Measurements from ENCODE around the gene ATP4B. TPM values are rescaled to one million over a fixed set of nuclear protein-coding genes. Genes with fewer than 3 reads are reported as not detected.

ATP4B gene
- total and polyA plus RNA-seq, 2 of the 8 experiments (the other 6 are each of a cell fraction or from before 2014, with no cell fraction given), result 0.05 TPM; not detected in 1

DNA sequence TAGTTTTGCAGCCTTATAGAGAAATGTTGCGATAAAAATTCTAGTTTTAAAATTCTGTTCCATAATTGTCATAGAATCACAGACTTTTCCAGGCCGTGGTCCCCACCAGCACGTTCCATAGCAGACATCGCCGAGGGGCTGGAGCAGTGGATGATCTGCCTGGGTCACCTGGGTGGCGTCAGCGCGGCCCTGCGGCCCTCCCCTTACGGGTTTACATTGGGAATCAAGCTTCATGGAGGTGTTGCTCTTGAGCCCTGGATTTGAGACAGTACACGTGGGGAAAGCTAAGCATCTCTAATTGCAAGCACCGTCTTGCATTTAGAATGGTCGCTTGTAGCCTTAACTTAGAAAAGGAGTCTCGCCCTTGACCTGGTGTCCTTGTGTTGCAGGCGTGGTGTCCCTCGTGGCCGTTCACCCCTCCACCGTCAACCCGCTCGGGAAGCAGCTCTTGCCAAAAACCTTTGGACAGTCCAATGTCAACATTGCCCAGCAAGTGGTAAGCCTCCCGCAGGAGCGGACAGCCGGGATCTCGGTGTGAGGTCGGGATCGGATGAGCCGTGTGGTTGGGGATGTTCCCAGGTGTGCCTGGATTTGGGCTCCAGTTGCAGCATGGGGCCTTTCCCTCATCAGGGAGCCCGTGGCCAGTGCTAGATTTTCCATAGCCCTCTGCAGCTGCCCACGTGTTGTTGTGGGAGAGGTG, 35.1 kb downstream of the ATP4B start:
- Histone ChIP-seq H3K56ac (replicated peaks; ENCODE audit: insufficient read length, low read depth, low read length) (no peak overlapping the region), H2BK5ac (ENCODE audit: low read depth, low read length) (no peak overlapping the region), H3K4me2 (ENCODE audit: insufficient read depth in 1 of 2, low read depth in 2 of 2, low read length in 2 of 2) (no peak overlapping the region), H3K36me3 (ENCODE audit: control insufficient read depth in 2 of 4, insufficient read depth in 4 of 4, low read length in 3 of 4) (peaks cover 0 to 21% (median 11%) of the 10 kb centered on the region in 4 experiments; a peak in 5 of 8 replicates), H3K23ac (ENCODE audit: insufficient read length) (no peak overlapping the region), H4K91ac (replicated peaks; ENCODE audit: insufficient read length, low read length) (no peak overlapping the region), H2BK20ac (ENCODE audit: low read length) (no peak overlapping the region), H4K20me1 (replicated peaks in 1 of 2; ENCODE audit: control insufficient read depth in 1 of 2, insufficient read depth in 2 of 2, low read length in 2 of 2) (peaks cover 4 to 5% of the 10 kb centered on the region in 2 experiments), H2AFZ (ENCODE audit: low read length) (no peak overlapping the region), H3K79me1 (ENCODE audit: low read depth, low read length) (peaks cover 8% of the 10 kb centered on the region; the same call in 1 of the 2 replicates), H4K5ac (ENCODE audit: insufficient read length, low read depth, low read length) (no peak overlapping the region), H3K14ac (ENCODE audit: insufficient read length) (no peak overlapping the region), H3K23me2 (ENCODE audit: low read depth, low read length) (no peaks in the 10 kb centered on the region), H3K27me3 (replicated peaks in 1 of 4; ENCODE audit: control insufficient read depth in 3 of 4, extremely low read depth in 1 of 4, insufficient read depth in 3 of 4, low read length in 3 of 4) (no peaks in the 10 kb centered on the region), H3K27ac (ENCODE audit: low read depth, low read length) (no peak overlapping the region), H4K8ac (ENCODE audit: extremely low read depth, insufficient read depth, low read length) (no peak overlapping the region), H2BK120ac (replicated peaks; ENCODE audit: low read depth, low read length) (no peak overlapping the region), H3K79me2 (ENCODE audit: control insufficient read depth in 1 of 2, insufficient read depth in 2 of 2, low read length in 2 of 2) (peaks cover 0 to 26% of the 10 kb centered on the region in 2 experiments; a peak in 2 of 4 replicates), H3K4me3 (ENCODE audit: extremely low read depth in 1 of 4, insufficient read depth in 2 of 4, low read depth in 3 of 4, low read length in 4 of 4) (no peak overlapping the region), H3K4ac (replicated peaks; ENCODE audit: insufficient read length, low read depth, low read length) (no peak overlapping the region), H3K4me1 (replicated peaks in 1 of 4; ENCODE audit: control insufficient read depth in 3 of 4, insufficient read depth in 4 of 4, low read length in 3 of 4) (peaks cover 0 to 3% (median 0%) of the 10 kb centered on the region in 4 experiments; a peak in 1 of 7 replicates), H2BK12ac (ENCODE audit: low read depth, low read length) (no peak overlapping the region), H3K18ac (ENCODE audit: extremely low read depth, low read length) (no peak overlapping the region), H2BK15ac (ENCODE audit: low read length) (no peak overlapping the region), H3K9me3 (ENCODE audit: insufficient read depth in 2 of 2, low read depth in 1 of 2, low read length in 1 of 2) (peaks cover 0 to 14% of the 10 kb centered on the region in 2 experiments; a peak in 1 of 4 replicates), H2AK5ac (ENCODE audit: low read depth, low read length) (no peak overlapping the region), H3K9ac (replicated peaks in 1 of 4; ENCODE audit: extremely low read depth in 1 of 4, low read depth in 3 of 4, low read length in 3 of 4) (no peak overlapping the region)
- 93% methylated on average over 29 of the region's 29 CpGs; no CpG with 5 or more reads in 1 of the 2 experiments for WGBS, 2 experiments (ENCODE audit: extremely low coverage in 1 of 2, insufficient coverage in 1 of 2, insufficient read length in 1 of 2, insufficient replicate concordance in 2 of 2, low coverage in 1 of 2, low lambda C conversion rate in 2 of 2, missing lambda C conversion rate in 1 of 2)
- DNase-seq (ENCODE audit: low read depth in 1 of 2, low spot score in 2 of 2), result no peak
- CTCF ChIA-PET (ENCODE audit: partially characterized antibody), result no interaction called here
- POLR2A ChIA-PET (ENCODE audit: partially characterized antibody), result interaction anchor here (1.2 kb wide), 1 partner anchor 9 kb away, joined by 4 read pairs; no protein-coding TSS in a partner anchor
- no peak for FAIRE-seq
- no peak for TF ChIP-seq POU5F1 (IDR thresholded peaks at IDR 0.05; ENCODE audit: low read depth, low read length)
- TF ChIP-seq BRCA1 (IDR thresholded peaks at IDR 0.05; ENCODE audit: low read depth, low read length), result no peak
- no peak for TF ChIP-seq EGR1 (IDR thresholded peaks at IDR 0.05; ENCODE audit: borderline replicate concordance, low read depth, low read length)
- TF ChIP-seq POLR2AphosphoS5 (IDR thresholded peaks at IDR 0.05; ENCODE audit: low read depth, low read length), result no peak
- no peak for TF ChIP-seq JUND (IDR thresholded peaks at IDR 0.05; ENCODE audit: low read length)
- no peak for TF ChIP-seq GTF2F1 (IDR thresholded peaks at IDR 0.05; ENCODE audit: borderline replicate concordance, low read depth, low read length)
- TF ChIP-seq TCF12 (IDR thresholded peaks at IDR 0.05; ENCODE audit: low read depth, low read length), result no peak
- TF ChIP-seq HDAC6 (IDR thresholded peaks at IDR 0.05; ENCODE audit: low read depth, low read length), result no peak
- TF ChIP-seq CEBPB (IDR thresholded peaks at IDR 0.05; ENCODE audit: low read depth, low read length), result no peak
- TF ChIP-seq CHD2 (IDR thresholded peaks at IDR 0.05; ENCODE audit: low read length), result no peak
- no peak for TF ChIP-seq SAP30 (IDR thresholded peaks at IDR 0.05; ENCODE audit: insufficient read depth, insufficient replicate concordance, low read length)

All from H1 (cell line).